DMS153 (cell line): Measurements from ENCODE around the gene ERMAP.

Source experiments
- DNase-seq: peaks from one replicate; lab custom pipeline; 2025; lab: John Stamatoyannopoulos, UW

The ERMAP gene

GRCh38 chr1:42816585-42817439, at the start of gene ERMAP, which contains the start of gene SVBP:
TSS of gene ERMAP (plus strand) at chr1:42817122. CDS start at chr1:42830449, 13,327 bp downstream.
TSS of gene SVBP (minus strand) at chr1:42817397. CDS start at chr1:42816544, 853 bp downstream.
- peak; percentile 79 for DNase-seq

GRCh38 chr1:42767510-42768000, 49.4 kb upstream of the ERMAP start:
- DNase-seq = no peak

- DNase-seq = no peak
These were observed 48.8 kb upstream of the ERMAP start for GRCh38 chr1:42768172-42768571.

- no peak for DNase-seq
These were observed 47.1 kb upstream of the ERMAP start for GRCh38 chr1:42769811-42770210.

- DNase-seq = no peak
These were observed 43.5 kb upstream of the ERMAP start for GRCh38 chr1:42773420-42773819.

- DNase-seq = no peak
These were observed 41.9 kb upstream of the ERMAP start for GRCh38 chr1:42774928-42775526.

GRCh38 chr1:42776502-42776901, 40.4 kb upstream of the ERMAP start:
- no peak for DNase-seq

- DNase-seq = peak; percentile 19
These were observed 39.1 kb upstream of the ERMAP start for GRCh38 chr1:42777852-42778251.

- no peak for DNase-seq
These were observed 37.2 kb upstream of the ERMAP start for GRCh38 chr1:42779725-42780124.

GRCh38 chr1:42780176-42780575, 36.7 kb upstream of the ERMAP start:
- no peak for DNase-seq

- DNase-seq = no peak
These were observed 33.8 kb upstream of the ERMAP start for GRCh38 chr1:42783092-42783491.

- DNase-seq = no peak
These were observed 32.4 kb upstream of the ERMAP start for GRCh38 chr1:42784547-42784945.

GRCh38 chr1:42784946-42785693, 31.8 kb upstream of the ERMAP start, which contains the start of gene TMEM269:
TSS of gene TMEM269 (plus strand) at chr1:42784991. CDS start at chr1:42789894, 4,903 bp downstream.
- DNase-seq = no peak

GRCh38 chr1:42786097-42786496, 30.8 kb upstream of the ERMAP start:
- no peak for DNase-seq

GRCh38 chr1:42788021-42788420, 28.9 kb upstream of the ERMAP start:
- no peak for DNase-seq

- no peak for DNase-seq
These were observed 23.1 kb upstream of the ERMAP start for GRCh38 chr1:42793824-42794223.

GRCh38 chr1:42797414-42797813, 19.5 kb upstream of the ERMAP start:
- DNase-seq = no peak

GRCh38 chr1:42797979-42798378, 18.9 kb upstream of the ERMAP start:
- no peak for DNase-seq

- DNase-seq = no peak
These were observed 15.0 kb upstream of the ERMAP start for GRCh38 chr1:42801832-42802473.

GRCh38 chr1:42806171-42806570, 10.8 kb upstream of the ERMAP start:
- DNase-seq = no peak

- DNase-seq = no peak
These were observed 10.3 kb upstream of the ERMAP start for GRCh38 chr1:42806593-42806992.
